ENCODE results near the gene POLR2H. TPM values are rescaled to one million over a fixed set of nuclear protein-coding genes. Genes with fewer than 3 reads are reported as not detected.
"Not testable (repeated sequence)": the region's sequence is repeated elsewhere in the genome, so short reads cannot be mapped to it uniquely, and the experiment has no call there.

The POLR2H gene
- total RNA-seq, 1 donor from 2014 or later = 24.3 TPM

DNA sequence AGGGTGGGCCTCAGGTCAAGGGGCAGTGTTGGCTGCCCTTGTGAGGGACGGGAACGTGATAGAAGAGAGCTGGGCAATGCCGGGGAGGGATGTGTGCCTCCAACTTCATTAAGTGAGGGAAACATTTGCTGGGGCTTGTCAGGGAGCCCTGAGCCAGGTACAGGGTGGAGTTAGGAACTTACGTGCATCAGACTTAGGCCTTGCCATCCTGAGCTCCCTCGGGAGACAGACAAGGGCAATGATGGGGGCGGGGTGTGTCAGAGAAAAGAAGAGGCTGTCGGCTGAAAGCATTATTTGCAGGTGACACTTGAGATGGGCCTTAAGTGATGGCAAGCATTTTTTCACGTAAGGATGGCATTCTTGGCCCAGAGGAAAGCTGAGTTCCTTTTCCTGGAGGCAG lies 22.5 kb upstream of the POLR2H start:
- Histone ChIP-seq H3K27ac (replicated peaks) (peak overlapping the region; percentile 97), H3K9me3 (replicated peaks) (no peaks in the 10 kb centered on the region), H3K27me3 (ENCODE audit: low read depth) (no peaks in the 10 kb centered on the region), H3K36me3 (peaks cover 42% of the 10 kb centered on the region), H3K4me3 (peak overlapping the region; percentile 88), H3K4me1 (peaks cover 54% of the 10 kb centered on the region)
- TF ChIP-seq, protein P1, sequence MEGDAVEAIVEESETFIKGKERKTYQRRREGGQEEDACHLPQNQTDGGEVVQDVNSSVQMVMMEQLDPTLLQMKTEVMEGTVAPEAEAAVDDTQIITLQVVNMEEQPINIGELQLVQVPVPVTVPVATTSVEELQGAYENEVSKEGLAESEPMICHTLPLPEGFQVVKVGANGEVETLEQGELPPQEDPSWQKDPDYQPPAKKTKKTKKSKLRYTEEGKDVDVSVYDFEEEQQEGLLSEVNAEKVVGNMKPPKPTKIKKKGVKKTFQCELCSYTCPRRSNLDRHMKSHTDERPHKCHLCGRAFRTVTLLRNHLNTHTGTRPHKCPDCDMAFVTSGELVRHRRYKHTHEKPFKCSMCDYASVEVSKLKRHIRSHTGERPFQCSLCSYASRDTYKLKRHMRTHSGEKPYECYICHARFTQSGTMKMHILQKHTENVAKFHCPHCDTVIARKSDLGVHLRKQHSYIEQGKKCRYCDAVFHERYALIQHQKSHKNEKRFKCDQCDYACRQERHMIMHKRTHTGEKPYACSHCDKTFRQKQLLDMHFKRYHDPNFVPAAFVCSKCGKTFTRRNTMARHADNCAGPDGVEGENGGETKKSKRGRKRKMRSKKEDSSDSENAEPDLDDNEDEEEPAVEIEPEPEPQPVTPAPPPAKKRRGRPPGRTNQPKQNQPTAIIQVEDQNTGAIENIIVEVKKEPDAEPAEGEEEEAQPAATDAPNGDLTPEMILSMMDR (IDR thresholded peaks at IDR 0.05; ENCODE audit: borderline replicate concordance) = no peak
- intact Hi-C loops (cut with micrococcal nuclease) = no loop called here
- DNase-seq = no peak

DNA sequence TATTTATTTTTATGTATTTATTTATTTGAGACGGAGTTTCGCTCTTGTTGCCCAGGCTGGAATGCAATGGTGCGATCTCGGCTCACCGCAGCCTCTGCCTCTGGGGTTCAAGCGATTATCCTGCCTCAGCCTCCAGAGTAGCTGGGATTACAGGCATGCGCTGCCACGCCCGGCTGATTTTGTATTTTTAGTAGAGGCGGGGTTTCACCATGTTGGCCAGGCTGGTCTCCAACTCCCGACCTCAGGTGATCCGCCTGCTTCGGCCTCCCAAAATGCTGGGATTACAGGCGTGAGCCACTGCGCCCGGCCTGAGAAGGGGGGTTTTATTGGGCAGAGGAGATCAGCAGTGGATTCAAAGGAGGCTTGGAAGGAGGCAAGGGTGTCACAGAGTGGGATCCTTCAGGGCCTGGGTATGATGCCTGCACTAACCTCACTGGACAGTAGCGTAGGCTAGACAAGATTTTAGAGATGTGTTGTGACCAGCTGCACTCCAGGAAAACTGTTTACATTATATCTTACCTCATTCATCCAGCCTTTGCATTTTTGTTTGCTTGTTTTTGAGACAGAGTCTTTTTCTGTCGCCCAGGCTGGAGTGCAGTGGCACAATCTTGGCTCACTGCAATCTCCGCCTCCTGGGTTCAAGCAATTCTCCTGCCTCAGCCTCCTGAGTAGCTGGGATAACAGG lies 21.9 kb upstream of the POLR2H start:
- H3K4me1 ChIP-seq = peaks cover 53% of the 10 kb centered on the region
- intact Hi-C loops (cut with micrococcal nuclease) = not testable (repeated sequence)
- peak overlapping the region; percentile 97 for H3K27ac ChIP-seq (replicated peaks)

DNA sequence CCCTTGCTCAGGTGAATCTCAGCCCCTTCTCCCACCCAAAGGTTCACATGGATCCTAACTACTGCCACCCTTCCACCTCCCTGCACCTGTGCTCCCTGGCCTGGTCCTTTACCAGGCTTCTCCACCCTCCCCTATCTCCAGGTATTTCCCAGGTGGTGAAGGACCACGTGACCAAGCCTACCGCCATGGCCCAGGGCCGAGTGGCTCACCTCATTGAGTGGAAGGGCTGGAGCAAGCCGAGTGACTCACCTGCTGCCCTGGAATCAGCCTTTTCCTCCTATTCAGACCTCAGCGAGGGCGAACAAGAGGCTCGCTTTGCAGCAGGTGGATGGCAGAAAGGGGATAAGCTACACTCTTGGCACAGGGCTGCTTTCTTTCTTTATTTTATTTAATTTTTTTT lies 19.6 kb upstream of the POLR2H start:
- H3K9me3 ChIP-seq (replicated peaks) = no peaks in the 10 kb centered on the region
- intact Hi-C loops (cut with micrococcal nuclease) = no loop called here
- H3K36me3 ChIP-seq = peaks cover 42% of the 10 kb centered on the region
- peaks cover 42% of the 10 kb centered on the region for H3K4me1 ChIP-seq
- H3K27me3 ChIP-seq (ENCODE audit: low read depth) = no peaks in the 10 kb centered on the region
- TF ChIP-seq, protein P1 (IDR thresholded peaks at IDR 0.05; ENCODE audit: borderline replicate concordance) = no peak
- no peak overlapping the region for H3K4me3 ChIP-seq
- no peak for DNase-seq
- no peak overlapping the region for H3K27ac ChIP-seq (replicated peaks)

More for the DNA sequence above, 21.9 kb upstream of the POLR2H start:
- not testable (repeated sequence) for H3K27me3 ChIP-seq (ENCODE audit: low read depth); H3K4me3 ChIP-seq; H3K9me3 ChIP-seq (replicated peaks); DNase-seq
- peaks cover 42% of the 10 kb centered on the region for H3K36me3 ChIP-seq

DNA sequence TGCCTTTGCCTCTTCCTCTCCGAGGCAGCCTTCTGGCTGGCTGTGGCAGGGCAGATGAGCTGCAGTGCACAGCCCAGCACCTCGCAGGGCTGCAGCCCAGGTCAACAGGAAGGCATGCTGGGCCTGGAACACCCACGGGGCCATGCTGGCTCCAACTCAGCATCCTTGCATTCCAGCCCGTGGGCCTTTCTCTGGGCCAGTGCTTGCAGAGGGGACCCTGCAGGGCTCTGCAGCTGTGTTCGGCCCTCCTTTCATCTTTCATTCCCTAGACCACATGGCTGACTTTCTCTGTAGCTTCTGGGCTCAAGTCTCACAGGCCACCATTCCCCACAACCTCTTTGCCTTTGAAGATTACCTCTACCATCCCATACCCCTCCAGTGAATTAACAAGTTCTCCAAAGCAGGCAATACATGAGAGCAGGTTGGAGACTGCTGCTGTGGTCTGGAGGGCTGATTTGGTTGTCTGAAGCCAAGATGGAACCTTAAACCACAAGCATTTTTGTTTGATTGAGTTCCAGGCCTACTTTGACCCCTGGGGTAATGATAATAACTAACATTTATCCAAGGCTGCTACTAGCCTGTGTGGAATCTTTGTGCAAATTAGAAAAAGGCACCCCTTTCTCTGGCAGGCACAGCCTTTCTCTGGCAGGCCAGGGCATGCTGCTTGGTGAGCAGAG lies 18.2 kb upstream of the POLR2H start:
- H3K9me3 ChIP-seq (replicated peaks) = no peaks in the 10 kb centered on the region
- H3K4me3 ChIP-seq = no peak overlapping the region
- TF ChIP-seq, protein P1 (IDR thresholded peaks at IDR 0.05; ENCODE audit: borderline replicate concordance) = no peak
- H3K27ac ChIP-seq (replicated peaks) = no peak overlapping the region
- peaks cover 32% of the 10 kb centered on the region for H3K4me1 ChIP-seq
- H3K27me3 ChIP-seq (ENCODE audit: low read depth) = no peaks in the 10 kb centered on the region
- H3K36me3 ChIP-seq = peaks cover 42% of the 10 kb centered on the region
- no peak for DNase-seq
- intact Hi-C loops (cut with micrococcal nuclease) = no loop called here

DNA sequence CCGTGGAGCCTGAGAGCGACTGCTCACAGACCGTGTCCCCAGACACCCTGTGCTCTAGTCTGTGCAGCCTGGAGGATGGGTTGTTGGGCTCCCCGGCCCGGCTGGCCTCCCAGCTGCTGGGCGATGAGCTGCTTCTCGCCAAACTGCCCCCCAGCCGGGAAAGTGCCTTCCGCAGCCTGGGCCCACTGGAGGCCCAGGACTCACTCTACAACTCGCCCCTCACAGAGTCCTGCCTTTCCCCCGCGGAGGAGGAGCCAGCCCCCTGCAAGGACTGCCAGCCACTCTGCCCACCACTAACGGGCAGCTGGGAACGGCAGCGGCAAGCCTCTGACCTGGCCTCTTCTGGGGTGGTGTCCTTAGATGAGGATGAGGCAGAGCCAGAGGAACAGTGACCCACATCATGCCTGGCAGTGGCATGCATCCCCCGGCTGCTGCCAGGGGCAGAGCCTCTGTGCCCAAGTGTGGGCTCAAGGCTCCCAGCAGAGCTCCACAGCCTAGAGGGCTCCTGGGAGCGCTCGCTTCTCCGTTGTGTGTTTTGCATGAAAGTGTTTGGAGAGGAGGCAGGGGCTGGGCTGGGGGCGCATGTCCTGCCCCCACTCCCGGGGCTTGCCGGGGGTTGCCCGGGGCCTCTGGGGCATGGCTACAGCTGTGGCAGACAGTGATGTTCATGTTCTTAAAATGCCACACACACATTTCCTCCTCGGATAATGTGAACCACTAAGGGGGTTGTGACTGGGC lies 16.8 kb upstream of the POLR2H start:
- H3K36me3 ChIP-seq = peaks cover 42% of the 10 kb centered on the region
- no peaks in the 10 kb centered on the region for H3K27me3 ChIP-seq (ENCODE audit: low read depth)
- no peak overlapping the region for H3K4me3 ChIP-seq
- H3K4me1 ChIP-seq = peaks cover 18% of the 10 kb centered on the region
- TF ChIP-seq, protein P1 (IDR thresholded peaks at IDR 0.05; ENCODE audit: borderline replicate concordance) = no peak
- peak overlapping the region; percentile 61 for H3K27ac ChIP-seq (replicated peaks)
- intact Hi-C loops (cut with micrococcal nuclease) = no loop called here
- no peak for DNase-seq
- no peaks in the 10 kb centered on the region for H3K9me3 ChIP-seq (replicated peaks)
